K562 (cell line): ENCODE data around the gene RHBDF2. TPM values are rescaled to one million over a fixed set of nuclear protein-coding genes. Genes with fewer than 3 reads are reported as not detected.
A peak's percentile ranks its signal among the peaks of the same experiment; 100 is the strongest.

Experiments used
- ATAC-seq: fragments of 200-7000 bp; cut with Tn5 transposase; 3 replicates; pipeline ENCODE4 v1.9.1; 2020; ENCODE audit warnings: moderate library complexity
- BruUV-seq: library from RNA; stranded (reverse); fragments of 400-500 nt; replicated peaks from 2 replicates; lab custom pipeline; 2021; lab: Mats Ljungman, UMichigan
- CTCF ChIA-PET: fragments of 300-600 bp; formaldehyde crosslinking; extraction: SDS; loops from one replicate; lab custom pipeline; 2021; ENCODE audit warnings: low intra/inter-chr PET ratio; lab: Yijun Ruan, JAX
- POLR2A ChIA-PET: fragments of 300-600, 350-650 bp; sonication (Branson Sonifier 250); formaldehyde crosslinking; extraction: SDS; loops from one replicate; lab custom pipeline; 2021; ENCODE audit warnings: antibody characterized with exemption, inconsistent platforms; lab: Yijun Ruan, JAX
- DNase-seq, 4 experiments: peaks; one replicate each; pipeline versions ENCODE4 v3.0.0 to v3.0.0-alpha.2; 2011 to 2018; ENCODE audit warnings: low spot score in 3 of 4, mixed read lengths in 3 of 4; ENCODE audit errors: extremely low read depth in 1 of 4
- FAIRE-seq: peaks from 2 replicates; lab custom pipeline; 2011; peaks lifted over from hg19 to GRCh38; lab: Jason Lieb, UNC
- H2AFZ ChIP-seq: 2 replicates; pipeline ENCODE4 v1.6.0; 2011; ENCODE audit warnings: low read depth, low read length, control low read depth, inconsistent platforms
- H3K27ac ChIP-seq: fragments of 200-600 bp; 3 replicates; pipeline ENCODE4 v1.8.0; 2011; ENCODE audit warnings: low read depth, mild to moderate bottlenecking, control low read depth, inconsistent platforms, low read length, moderate library complexity, mixed read lengths; ENCODE audit errors: extremely low read depth
- H3K27me3 ChIP-seq, 2 experiments: fragments of 300-600 bp in 1 of 2; 2 replicates in 1 of 2; 3 replicates in 1 of 2; pipeline versions ENCODE4 v1.6.0 to v1.8.0; 2011; ENCODE audit warnings: inconsistent platforms in 2 of 2, low read length in 2 of 2, mild to moderate bottlenecking in 1 of 2, mixed read lengths in 1 of 2, moderate library complexity in 1 of 2; ENCODE audit not compliant: control insufficient read depth in 2 of 2, insufficient read depth in 2 of 2
- H3K36me3 ChIP-seq: fragments of 300-600 bp; 3 replicates; pipeline ENCODE4 v1.8.0; 2011; ENCODE audit warnings: mild to moderate bottlenecking, low read length, inconsistent platforms; ENCODE audit not compliant: control insufficient read depth, insufficient read depth
- H3K4me1 ChIP-seq, 2 experiments: fragments of 200-600 bp in 1 of 2; replicated peaks in 1 of 2; 2 replicates in 1 of 2; 3 replicates in 1 of 2; pipeline versions ENCODE4 v1.5.1 to v1.8.0; 2011; ENCODE audit warnings: inconsistent platforms in 2 of 2, low read length in 2 of 2, mild to moderate bottlenecking in 1 of 2, mixed read lengths in 1 of 2, moderate library complexity in 1 of 2; ENCODE audit not compliant: control insufficient read depth in 2 of 2, insufficient read depth in 2 of 2
- H3K4me2 ChIP-seq: 2 replicates; pipeline ENCODE4 v1.6.1; 2011; ENCODE audit warnings: low read length, control low read depth, inconsistent platforms, mixed read lengths; ENCODE audit not compliant: insufficient read depth
- H3K4me3 ChIP-seq: fragments of 200-600 bp; sonication (generic), shearing (Covaris generic); 2 replicates; pipeline ENCODE4 v1.5.1; 2016; ENCODE audit warnings: control low read depth, inconsistent platforms
- H3K79me2 ChIP-seq: fragments of 200-600 bp; 3 replicates; pipeline ENCODE4 v1.8.0; 2011; ENCODE audit warnings: low read length, inconsistent platforms; ENCODE audit not compliant: control insufficient read depth, insufficient read depth
- H3K9ac ChIP-seq, 2 experiments: 2 replicates each; pipeline versions ENCODE4 v1.6.0 to v1.6.1; 2011; ENCODE audit warnings: low read depth in 2 of 2, low read length in 2 of 2, control low read depth in 1 of 2, inconsistent platforms in 1 of 2, mild to moderate bottlenecking in 1 of 2, mixed read lengths in 1 of 2; ENCODE audit not compliant: insufficient read depth in 1 of 2
- H3K9me1 ChIP-seq: one replicate; pipeline ENCODE4 v1.6.0; 2011; ENCODE audit warnings: inconsistent platforms, mild to moderate bottlenecking, low read length, moderate library complexity; ENCODE audit not compliant: control insufficient read depth, insufficient read depth
- H3K9me3 ChIP-seq: replicated peaks from 2 replicates; pipeline ENCODE4 v1.5.1; 2011; ENCODE audit warnings: low read depth, low read length, inconsistent platforms; ENCODE audit not compliant: control insufficient read depth, insufficient read depth
- H4K20me1 ChIP-seq: replicated peaks from 2 replicates; pipeline ENCODE4 v1.6.1; 2011; ENCODE audit warnings: low read length, inconsistent platforms, mixed read lengths; ENCODE audit not compliant: control insufficient read depth, insufficient read depth
- CBX3 ChIP-seq, 2 experiments: IDR thresholded peaks; 1 replicate in 1 of 2; 2 replicates in 1 of 2; pipeline ENCODE4 v1.6.1; 2012; ENCODE audit warnings: inconsistent platforms in 2 of 2, low read length in 2 of 2, borderline replicate concordance in 1 of 2, control low read depth in 1 of 2
- ZNF395 ChIP-seq: fragments of 200-800 bp; sonication (Bioruptor generic); IDR thresholded peaks from 2 replicates; pipeline ENCODE4 v1.6.1; 2017; ENCODE audit warnings: missing genetic modification characterization, missing compliant biosample characterization
- ZNF431 ChIP-seq: sonication (generic); formaldehyde crosslinking; IDR thresholded peaks from 2 replicates; pipeline ENCODE4 v1.8.0; 2022; ENCODE audit warnings: mild to moderate bottlenecking, missing genetic modification reagents
- WGBS: fragments of 100-300 bp; shearing (Covaris generic); methylation state at CpG from one replicate; pipeline ENCODE4 v1.1.6; 2016; ENCODE audit warnings: low coverage, mixed read lengths; ENCODE audit not compliant: insufficient coverage; ENCODE audit errors: missing lambda C conversion rate; 5-methylcytosine and 5-hydroxymethylcytosine counted together
- in situ Hi-C: fragments of 300-500 bp; cut with MboI; formaldehyde crosslinking; loops from 4 replicates; pipeline ENCODE4 v1.15.0; 2018; ENCODE audit warnings: inconsistent platforms, mixed read lengths
- intact Hi-C: fragments of 100-400 bp; cut with micrococcal nuclease; formaldehyde crosslinking; loops from 2 replicates; pipeline ENCODE4 v1.14.2; 2022
- polyA plus RNA-seq, 8 experiments: library from polyadenylated mRNA; depleted of rRNA in 4 of 8; stranded (reverse) in 5 of 8; unstranded in 3 of 8; fragments of >200 nt; fragmentation: Nextera tagmentation in 2 of 8; fragmentation: Illumina TruSeq in 1 of 8; extraction: Ambion mirVana in 2 of 8; extraction: Trizol in 1 of 8; gene quantifications; 2 replicates each; pipeline versions ENCODE4 v1.2.1 to v1.2.3, GENCODE V29; 2011 to 2014; ENCODE audit warnings: inconsistent platforms in 1 of 8, missing spikeins in 1 of 8
- total RNA-seq, 7 experiments: library from RNA; depleted of rRNA in 6 of 7; stranded (reverse); fragments of >200 nt in 6 of 7; fragmentation: Illumina TruSeq in 2 of 7; extraction: Trizol in 2 of 7; gene quantifications; 2 replicates each; pipeline versions ENCODE4 v1.2.1 to v1.2.3, GENCODE V29; 2011 to 2021; ENCODE audit warnings: low replicate concordance in 1 of 7
- TF ChIP-seq, protein P1 (sequence below), 2 experiments: IDR thresholded peaks; 2 replicates each; pipeline ENCODE4 v1.6.1; 2011; ENCODE audit warnings: borderline replicate concordance in 1 of 2, control low read depth in 1 of 2, low read depth in 1 of 2, low read length in 1 of 2, mild to moderate bottlenecking in 1 of 2, mixed read lengths in 1 of 2, moderate library complexity in 1 of 2; ENCODE audit not compliant: insufficient read depth in 1 of 2, insufficient read length in 1 of 2, poor library complexity in 1 of 2, severe bottlenecking in 1 of 2; ENCODE audit errors: extremely low read depth in 1 of 2

RHBDF2 gene
- total and polyA plus RNA-seq, 9 of the 15 experiments (the other 6 are each of a cell fraction or from before 2014, with no cell fraction given): 0.04 to 2.8 (median 1.1) TPM

GRCh38 chr17:76441686-76442340, 59.4 kb downstream of the RHBDF2 start:
- 28% methylated on average over 13 of the region's 13 CpGs for WGBS
- in situ Hi-C loops (no loop called here), intact Hi-C loops (no loop called here)
- no peak for FAIRE-seq
- Histone ChIP-seq H3K27me3 (no peaks in the 10 kb centered on the region), H3K9me3 (no peaks in the 10 kb centered on the region), H3K9ac (peak overlapping the region in 1 of 2 experiments; percentile 18; a peak in 1 of 4 replicates), H3K4me2 (peak overlapping the region; percentile 73), H3K4me3 (no peak overlapping the region), H4K20me1 (peaks cover 20% of the 10 kb centered on the region; the same call in 1 of the 2 replicates), H3K27ac (peak overlapping the region; percentile 78), H3K79me2 (peaks cover 95% of the 10 kb centered on the region), H3K9me1 (peaks cover 3% of the 10 kb centered on the region), H3K36me3 (peaks cover 12% of the 10 kb centered on the region; the same call in 2 of the 3 replicates), H2AFZ (no peak overlapping the region), H3K4me1 (peaks cover 60 to 73% of the 10 kb centered on the region in 2 experiments)
- no peak for TF ChIP-seq ZNF431 (CRISPR knock-in tag)
- TF ChIP-seq, protein P1, sequence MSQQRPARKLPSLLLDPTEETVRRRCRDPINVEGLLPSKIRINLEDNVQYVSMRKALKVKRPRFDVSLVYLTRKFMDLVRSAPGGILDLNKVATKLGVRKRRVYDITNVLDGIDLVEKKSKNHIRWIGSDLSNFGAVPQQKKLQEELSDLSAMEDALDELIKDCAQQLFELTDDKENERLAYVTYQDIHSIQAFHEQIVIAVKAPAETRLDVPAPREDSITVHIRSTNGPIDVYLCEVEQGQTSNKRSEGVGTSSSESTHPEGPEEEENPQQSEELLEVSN (IDR thresholded peaks at IDR 0.05; ENCODE audit: borderline replicate concordance in 1 of 2, extremely low read depth in 1 of 2, insufficient read depth in 1 of 2, insufficient read length in 1 of 2, low read depth in 1 of 2, low read length in 1 of 2, poor library complexity in 1 of 2, severe bottlenecking in 1 of 2): peak in 1 of 2 experiments; percentile 43
- peak in 1 of 2 experiments; percentile 33; a peak in 1 of 3 replicates for TF ChIP-seq CBX3 (IDR thresholded peaks at IDR 0.05; ENCODE audit: borderline replicate concordance in 1 of 2, low read length in 2 of 2)
- 0 out of 2 replicates have a peak, but pooled peaks have one; percentile 22 for TF ChIP-seq ZNF395 (CRISPR knock-in tag)
- ChIA-PET CTCF (interaction anchor here (0.5 to 0.7 kb wide), 2 partner anchors 332 to 370 kb away, joined by 3 to 4 read pairs; partner anchors contain the start of gene SRP68), POLR2A (interaction anchor here (0.6 to 2.7 kb wide), 3 partner anchors 9 to 148 kb away, joined by 3 to 9 read pairs (median 6); no protein-coding TSS in a partner anchor)
- peak; percentile 23 for ATAC-seq
- BruUV-seq: no TSS peak
- peak in 2 of 4 experiments; percentile 31 to 43 for DNase-seq
